ENCODE results near the gene NEK9. TPM values are rescaled to one million over a fixed set of nuclear protein-coding genes. Genes with fewer than 3 reads are reported as not detected.
A peak's percentile ranks its signal among the peaks of the same experiment; 100 is the strongest.

The NEK9 gene
- total and polyA plus RNA-seq, 9 of the 15 experiments (the other 6 are each of a cell fraction or from before 2014, with no cell fraction given), result 2.8 to 39.6 (median 19.8) TPM

DNA sequence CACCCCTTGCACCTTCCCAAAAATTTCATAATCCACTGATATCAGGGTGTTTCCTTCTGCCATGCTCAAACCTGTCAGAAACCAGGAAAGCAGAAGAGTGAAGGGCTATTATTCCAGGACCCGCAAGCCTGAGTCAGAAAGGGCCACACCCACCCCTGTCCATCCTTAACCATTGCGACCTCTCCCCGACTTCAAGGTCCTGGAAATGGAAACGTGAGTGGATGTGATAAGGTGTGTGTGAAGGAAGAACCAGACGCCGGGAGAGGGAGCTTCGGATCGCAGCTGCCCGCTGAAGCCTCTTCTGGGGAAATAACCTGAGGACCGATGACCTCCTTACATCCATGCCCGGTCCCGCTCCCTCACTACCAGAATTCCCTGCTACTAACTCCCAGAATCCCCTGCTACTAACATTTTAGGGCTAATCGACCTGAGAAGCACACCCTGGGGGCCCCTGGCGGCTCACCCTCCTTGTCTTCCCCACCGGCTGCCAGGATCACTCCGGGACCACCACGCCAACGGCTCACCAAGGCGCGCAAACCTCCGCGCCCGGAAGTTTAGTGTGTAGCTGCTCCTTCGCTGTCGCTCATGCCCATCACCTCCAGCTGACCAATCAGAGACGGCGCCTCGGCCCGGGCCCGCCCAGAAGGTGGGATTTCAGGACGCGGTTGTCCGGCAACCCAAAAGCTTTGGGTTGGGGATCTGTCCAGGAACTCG, 63.2 kb downstream of the NEK9 start, which contains the start of gene ACYP1 (continued):
- TF ChIP-seq KAT8 (IDR thresholded peaks at IDR 0.05; ENCODE audit: low read depth) (no peak), CCNT2 (IDR thresholded peaks at IDR 0.05; ENCODE audit: borderline replicate concordance, extremely low read depth, insufficient read length, low read depth, low read length) (no peak), CTBP1 (IDR thresholded peaks at IDR 0.05; ENCODE audit: borderline replicate concordance) (peak; percentile 61), EP400 (IDR thresholded peaks at IDR 0.05) (peak; percentile 73), USF1 (CRISPR knock-in tag; IDR thresholded peaks at IDR 0.05) (no peak), ARID3B (CRISPR knock-in tag; IDR thresholded peaks at IDR 0.05; ENCODE audit: borderline replicate concordance) (no peak), IFI16 (CRISPR knock-in tag; IDR thresholded peaks at IDR 0.05) (no peak), KDM1A (IDR thresholded peaks at IDR 0.05) (0 out of 4 replicates have a peak, but pooled peaks of 1 of the 2 experiments have one; percentile 28), SNAPC5 (CRISPR knock-in tag; IDR thresholded peaks at IDR 0.05) (no peak), GABPA (tag; conservative IDR thresholded peaks at IDR 0.05; ENCODE audit: low read depth) (peak; percentile 75), HDGF (IDR thresholded peaks at IDR 0.05) (no peak), TFE3 (CRISPR knock-in tag; IDR thresholded peaks at IDR 0.05) (no peak), ZNF146 (CRISPR knock-in tag; IDR thresholded peaks at IDR 0.05; ENCODE audit: unreplicated experiment) (no peak), HNRNPUL1 (IDR thresholded peaks at IDR 0.05; ENCODE audit: low read length) (no peak), NONO (IDR thresholded peaks at IDR 0.05; ENCODE audit: low read depth in 2 of 2, low read length in 1 of 2) (no peak), PHF21A (IDR thresholded peaks at IDR 0.05; ENCODE audit: borderline replicate concordance, low read depth) (no peak), KDM5B (IDR thresholded peaks at IDR 0.05; ENCODE audit: insufficient replicate concordance, low read depth, low read length) (peak; percentile 54), RBBP5 (IDR thresholded peaks at IDR 0.05; ENCODE audit: borderline replicate concordance, insufficient read depth, low read length, poor library complexity, severe bottlenecking) (peak; percentile 63)
- TF ChIP-seq, protein P1, sequence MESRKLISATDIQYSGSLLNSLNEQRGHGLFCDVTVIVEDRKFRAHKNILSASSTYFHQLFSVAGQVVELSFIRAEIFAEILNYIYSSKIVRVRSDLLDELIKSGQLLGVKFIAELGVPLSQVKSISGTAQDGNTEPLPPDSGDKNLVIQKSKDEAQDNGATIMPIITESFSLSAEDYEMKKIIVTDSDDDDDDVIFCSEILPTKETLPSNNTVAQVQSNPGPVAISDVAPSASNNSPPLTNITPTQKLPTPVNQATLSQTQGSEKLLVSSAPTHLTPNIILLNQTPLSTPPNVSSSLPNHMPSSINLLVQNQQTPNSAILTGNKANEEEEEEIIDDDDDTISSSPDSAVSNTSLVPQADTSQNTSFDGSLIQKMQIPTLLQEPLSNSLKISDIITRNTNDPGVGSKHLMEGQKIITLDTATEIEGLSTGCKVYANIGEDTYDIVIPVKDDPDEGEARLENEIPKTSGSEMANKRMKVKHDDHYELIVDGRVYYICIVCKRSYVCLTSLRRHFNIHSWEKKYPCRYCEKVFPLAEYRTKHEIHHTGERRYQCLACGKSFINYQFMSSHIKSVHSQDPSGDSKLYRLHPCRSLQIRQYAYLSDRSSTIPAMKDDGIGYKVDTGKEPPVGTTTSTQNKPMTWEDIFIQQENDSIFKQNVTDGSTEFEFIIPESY (CRISPR knock-in tag; IDR thresholded peaks at IDR 0.05), result no peak
- TF ChIP-seq, protein P2, sequence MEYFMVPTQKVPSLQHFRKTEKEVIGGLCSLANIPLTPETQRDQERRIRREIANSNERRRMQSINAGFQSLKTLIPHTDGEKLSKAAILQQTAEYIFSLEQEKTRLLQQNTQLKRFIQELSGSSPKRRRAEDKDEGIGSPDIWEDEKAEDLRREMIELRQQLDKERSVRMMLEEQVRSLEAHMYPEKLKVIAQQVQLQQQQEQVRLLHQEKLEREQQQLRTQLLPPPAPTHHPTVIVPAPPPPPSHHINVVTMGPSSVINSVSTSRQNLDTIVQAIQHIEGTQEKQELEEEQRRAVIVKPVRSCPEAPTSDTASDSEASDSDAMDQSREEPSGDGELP (CRISPR knock-in tag; IDR thresholded peaks at IDR 0.05; ENCODE audit: borderline replicate concordance), result peak; percentile 41; the same call in 1 of the 2 replicates
